Measurements from ENCODE around the gene TNFAIP3.

TNFAIP3 gene

DNA sequence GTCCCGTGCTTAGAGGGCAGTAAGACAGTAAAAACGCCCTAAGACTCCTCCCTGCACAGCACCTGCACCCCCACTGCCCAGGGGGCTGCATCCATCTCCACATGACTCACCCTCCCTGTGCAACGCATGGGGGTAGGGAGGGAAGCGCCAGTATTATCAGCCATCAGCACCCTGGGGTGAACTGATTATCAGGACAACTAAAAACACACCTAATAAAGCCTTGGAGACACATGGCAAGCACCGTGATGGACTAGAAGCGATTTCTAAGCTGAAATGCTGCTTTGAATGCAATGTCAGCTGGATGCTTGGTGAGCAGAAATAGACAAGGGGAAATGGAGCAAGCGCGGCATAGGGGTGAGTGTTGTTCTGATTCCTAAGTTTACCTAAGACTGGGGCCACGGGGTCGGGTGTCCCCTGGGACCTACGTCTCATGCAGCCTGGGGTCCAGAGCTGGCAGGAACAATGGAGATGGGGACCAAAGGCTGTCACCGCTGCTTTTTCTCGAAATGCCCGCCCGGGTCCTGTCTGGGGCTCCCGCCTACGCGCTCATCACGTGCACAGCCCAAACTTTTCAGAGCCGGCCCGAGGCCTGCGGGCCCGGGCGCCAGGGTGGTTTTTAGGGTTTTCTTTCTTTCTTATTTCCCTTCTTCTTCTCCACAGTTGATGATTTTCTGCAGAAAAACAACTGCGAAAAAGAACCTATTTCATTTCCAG lies 702 bp upstream of the TNFAIP3 start:
- peak in 2 of 3 donors; percentile 97 to 99 for DNase-seq

DNA sequence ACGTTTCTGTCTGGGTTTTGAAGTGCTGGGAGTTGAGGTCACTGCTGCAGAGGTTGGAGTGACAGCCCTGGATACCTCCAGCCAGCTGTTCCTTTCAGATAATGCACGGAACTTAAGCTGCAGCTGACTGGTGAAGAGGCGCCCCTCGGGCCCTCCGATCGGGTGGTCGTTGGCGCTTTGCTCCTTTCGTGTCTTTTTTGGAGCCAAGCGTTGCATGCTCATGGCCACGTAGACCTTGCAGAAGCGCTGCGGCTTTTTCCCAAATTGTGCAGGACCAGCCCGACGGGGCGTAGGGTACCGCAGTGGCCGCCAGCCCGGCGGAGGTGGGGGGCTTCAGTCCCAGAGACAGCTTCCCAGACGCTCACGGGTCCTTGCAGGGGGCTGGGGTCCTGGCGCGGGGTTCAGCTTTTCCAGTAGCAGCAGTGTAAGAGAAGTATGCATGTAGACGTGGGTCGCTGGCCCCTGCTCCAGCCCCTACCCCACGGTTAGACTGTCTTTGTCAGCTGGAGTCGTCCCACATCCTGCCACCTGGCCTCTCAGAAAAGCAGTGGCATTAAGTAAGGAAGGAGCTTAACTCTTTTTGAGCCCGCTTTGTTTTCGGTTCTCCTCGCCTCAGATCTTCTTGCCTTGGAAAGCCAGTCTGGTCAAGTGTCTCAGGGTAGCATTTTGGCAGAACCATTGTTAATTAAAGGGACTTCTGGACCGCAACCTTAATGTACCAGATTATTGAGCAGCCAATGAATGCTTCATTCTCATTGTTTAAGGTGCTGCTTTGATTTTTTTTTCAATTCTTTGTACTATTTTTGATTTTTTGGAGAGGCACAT lies 838 bp downstream of the TNFAIP3 start:
- peak; percentile 55 to 73 (median 63) for DNase-seq

DNA sequence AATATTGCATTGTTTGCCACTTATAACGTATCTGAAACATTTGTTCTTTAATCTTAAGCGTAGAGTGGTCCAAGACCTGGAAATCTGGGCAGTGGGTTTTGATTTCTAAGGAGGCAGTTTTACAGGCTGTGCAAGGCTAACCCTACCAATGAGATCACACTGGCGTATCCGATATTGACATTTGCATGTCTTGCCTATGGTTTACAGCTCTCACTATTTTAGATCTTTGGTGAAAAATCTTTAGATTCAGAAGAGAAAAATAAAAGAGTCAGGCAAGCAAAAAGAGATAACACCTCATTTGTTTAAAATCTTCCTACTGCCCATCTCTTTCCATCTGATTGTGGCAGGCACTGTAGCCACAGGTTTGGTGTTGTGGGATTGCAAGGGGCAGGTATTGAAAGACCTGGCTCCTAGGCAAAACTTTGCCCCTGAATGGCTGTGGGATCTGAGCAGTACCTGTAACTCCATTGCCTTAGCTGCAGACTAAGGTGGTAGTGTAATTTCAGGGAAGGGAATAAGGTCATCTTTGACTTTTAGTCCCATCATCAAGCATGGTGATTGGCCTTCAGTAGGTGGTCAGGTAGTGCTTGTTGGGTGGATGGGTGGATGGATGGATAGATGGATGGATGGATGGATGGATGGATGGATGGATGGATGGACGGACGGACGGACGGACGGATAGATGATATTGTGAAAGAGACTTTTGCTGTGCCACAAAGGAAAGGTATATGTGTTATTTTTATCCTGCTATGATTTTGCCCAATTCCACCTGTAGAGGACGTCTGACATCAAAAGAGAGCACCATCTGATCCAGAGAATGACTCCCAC lies 1.9 kb downstream of the TNFAIP3 start:
- DNase-seq: peak; percentile 27 to 38 (median 36)

GRCh38 chr6:137869549-137870307 lies 2.7 kb downstream of the TNFAIP3 start:
- DNase-seq: peak; percentile 28 to 50 (median 39)

DNA sequence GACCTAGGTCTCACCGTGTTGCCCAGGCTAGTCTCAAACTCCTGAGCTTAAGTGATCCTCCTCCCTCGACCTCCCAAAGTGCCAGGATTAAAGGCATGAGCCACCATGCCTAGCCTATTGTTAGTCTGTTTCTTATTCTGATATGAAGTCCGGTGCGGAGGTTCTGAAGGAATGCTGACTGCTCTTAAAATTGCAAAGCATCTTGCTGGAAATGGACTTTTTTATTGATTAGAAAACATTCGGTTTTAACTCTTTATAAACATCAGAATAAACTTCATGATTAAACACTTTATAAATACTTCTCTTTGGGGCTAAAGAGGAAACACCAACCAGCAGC lies 3.2 kb downstream of the TNFAIP3 start:
- DNase-seq: peak in 1 of 3 donors; percentile 44

DNA sequence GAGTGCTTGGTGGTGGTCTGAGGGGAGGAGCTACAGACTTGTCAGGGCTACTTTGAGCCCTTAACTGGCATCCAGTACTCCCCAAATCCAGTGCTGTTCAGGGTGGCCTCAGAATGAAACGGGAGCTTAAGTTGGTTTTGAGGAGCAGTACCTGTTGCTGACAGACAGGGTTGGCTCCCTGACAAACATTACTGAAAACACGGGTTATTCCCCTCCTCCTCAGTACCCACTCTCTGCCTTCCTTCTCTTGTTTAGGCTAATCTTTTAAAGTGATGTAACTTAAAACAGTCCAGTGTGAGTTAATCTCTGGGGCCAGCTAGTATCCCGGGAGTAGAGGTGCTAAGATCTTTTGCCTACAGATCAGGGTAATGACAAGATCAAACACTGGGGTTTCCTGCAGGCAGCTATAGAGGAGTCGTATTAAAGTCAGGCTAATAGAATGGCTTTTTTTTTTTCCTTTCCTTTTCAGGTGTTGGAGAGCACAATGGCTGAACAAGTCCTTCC lies 3.7 kb downstream of the TNFAIP3 start:
- DNase-seq: peak; percentile 75 to 86 (median 84)

- DNase-seq: peak in 2 of 3 donors; percentile 55 to 56
Observed at GRCh38 chr6:137871291-137871690, 4.2 kb downstream of the TNFAIP3 start.

DNA sequence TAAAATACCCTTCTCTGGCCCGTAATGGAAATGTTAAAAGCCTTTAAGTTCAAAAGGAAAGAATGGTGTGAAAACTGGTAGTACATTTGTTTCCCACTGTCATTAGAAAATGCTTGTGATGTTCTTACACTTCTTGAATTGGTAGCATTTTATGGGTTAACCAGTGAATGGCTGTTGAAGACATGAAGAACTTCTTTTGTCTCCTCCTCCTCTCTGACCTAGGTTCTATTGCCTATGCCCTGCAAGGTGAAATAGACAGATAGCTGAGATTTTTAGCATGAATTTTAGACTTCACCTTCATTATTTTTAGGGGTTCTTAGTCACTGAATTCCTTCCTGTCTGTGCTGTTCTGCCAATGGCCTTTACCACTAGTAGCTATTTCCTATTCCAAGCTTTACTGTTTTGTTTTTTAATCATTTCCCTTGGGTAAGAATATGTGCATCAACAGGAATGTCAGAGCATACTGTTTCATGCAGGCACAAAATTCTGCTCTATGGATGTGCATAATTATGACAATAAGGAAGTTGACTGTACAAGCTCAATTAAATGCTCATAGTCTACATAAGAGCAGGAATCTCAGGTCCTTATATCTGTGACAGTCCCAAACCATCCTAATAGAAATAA lies 4.9 kb downstream of the TNFAIP3 start:
- peak in 2 of 3 donors; percentile 56 to 58 for DNase-seq

DNA sequence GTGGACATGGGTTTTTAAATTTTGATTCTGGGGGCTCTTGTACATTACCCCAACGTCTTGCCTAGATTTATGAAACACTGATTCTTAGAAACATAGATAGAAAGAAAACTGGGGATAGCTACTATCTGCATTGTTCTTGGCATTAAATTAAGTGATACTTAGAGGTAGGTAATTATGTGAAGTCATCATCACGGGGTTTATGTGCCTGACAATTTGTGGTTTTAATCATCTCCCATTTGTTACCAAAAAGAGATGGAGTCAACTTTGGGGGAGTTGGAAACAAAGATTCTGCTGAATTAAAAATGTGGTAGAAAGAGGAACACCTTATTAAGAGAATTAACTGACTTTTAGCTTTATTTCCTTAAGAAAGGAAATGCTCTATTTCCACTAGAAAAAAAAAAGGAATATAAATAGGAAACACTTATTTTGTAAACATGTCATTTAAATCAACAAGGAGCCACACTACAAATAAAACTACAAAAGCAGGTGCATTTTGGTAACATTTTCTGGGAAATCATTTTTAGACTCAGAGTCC lies 5.6 kb downstream of the TNFAIP3 start:
- peak in 2 of 3 donors; percentile 64 to 69 for DNase-seq

GRCh38 chr6:137873273-137873762 lies 6.3 kb downstream of the TNFAIP3 start:
- DNase-seq: peak; percentile 93 to 99 (median 97)

DNA sequence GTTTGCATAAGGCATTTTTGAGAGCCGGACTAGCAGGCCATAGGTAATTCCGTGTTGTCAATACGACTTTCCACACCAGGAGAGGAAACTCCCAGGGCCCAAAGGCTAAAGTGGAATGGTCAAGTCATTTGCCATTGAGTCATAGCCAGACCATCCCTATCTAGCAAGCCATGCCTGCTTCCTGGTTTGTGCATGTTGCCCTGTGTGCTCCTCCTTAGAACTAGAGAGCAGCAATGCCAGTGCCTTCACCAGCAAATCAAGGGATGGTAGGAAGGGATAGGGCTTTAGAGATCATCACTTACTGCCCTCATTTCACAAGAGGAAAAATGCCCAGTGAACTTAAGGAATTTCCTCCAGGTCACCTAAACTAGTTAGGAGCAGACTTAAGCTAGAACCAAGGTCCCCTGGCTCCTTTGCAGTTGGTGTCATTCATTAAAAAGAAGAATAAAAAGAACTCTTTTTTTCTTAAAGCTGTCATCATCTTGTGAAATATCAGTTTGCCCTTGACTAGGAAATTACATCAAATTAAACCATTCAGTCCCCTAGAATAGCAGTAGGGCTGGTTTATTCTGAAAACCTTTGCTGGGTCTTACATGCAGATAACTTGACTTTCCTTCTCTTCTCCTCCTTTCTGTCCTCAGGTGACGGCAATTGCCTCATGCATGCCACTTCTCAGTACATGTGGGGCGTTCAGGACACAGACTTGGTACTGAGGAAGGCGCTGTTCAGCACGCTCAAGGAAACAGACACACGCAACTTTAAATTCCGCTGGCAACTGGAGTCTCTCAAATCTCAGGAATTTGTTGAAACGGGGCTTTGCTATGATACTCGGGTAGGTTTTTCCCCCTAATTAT lies 7.4 kb downstream of the TNFAIP3 start:
- peak; percentile 79 to 91 (median 86) for DNase-seq

DNA sequence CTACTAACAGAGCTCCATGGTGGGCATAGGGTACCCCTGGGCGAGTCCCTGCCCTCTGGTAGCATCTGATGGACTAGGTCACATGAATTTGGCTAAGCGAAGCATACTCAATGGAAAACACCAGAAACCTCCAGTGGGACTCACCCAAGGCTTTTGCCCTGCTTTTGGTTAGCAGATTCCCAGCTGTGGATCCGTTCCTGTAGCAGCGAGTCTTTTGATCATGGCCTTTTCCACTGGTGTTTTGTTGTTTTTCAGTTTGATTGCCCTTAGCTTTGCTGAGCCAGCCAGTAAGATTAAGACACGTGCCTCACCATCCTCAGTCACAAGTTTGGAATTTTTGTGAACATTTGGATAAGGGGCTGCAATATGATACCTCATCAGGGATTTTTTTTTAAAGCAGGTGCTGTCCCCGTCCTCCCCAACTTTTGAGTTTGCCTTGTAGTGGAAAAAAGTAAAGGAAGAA lies 8.0 kb downstream of the TNFAIP3 start:
- peak; percentile 64 to 72 (median 71) for DNase-seq

DNA sequence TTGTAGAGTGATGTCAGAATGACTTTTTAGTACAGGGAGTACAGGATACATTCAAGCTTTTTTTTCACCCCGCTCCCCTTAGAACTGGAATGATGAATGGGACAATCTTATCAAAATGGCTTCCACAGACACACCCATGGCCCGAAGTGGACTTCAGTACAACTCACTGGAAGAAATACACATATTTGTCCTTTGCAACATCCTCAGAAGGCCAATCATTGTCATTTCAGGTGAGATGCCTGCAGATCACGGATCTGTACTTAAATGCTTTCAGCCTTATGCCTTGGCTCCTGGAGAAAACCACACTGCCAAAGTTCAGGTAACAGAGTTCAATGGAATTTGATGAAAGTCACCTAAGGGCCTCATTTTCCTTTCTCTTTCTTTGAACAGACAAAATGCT lies 8.5 kb downstream of the TNFAIP3 start:
- DNase-seq: peak in 1 of 3 donors; percentile 50

GRCh38 chr6:137876547-137876946 lies 9.5 kb downstream of the TNFAIP3 start:
- peak in 1 of 3 donors; percentile 31 for DNase-seq

DNA sequence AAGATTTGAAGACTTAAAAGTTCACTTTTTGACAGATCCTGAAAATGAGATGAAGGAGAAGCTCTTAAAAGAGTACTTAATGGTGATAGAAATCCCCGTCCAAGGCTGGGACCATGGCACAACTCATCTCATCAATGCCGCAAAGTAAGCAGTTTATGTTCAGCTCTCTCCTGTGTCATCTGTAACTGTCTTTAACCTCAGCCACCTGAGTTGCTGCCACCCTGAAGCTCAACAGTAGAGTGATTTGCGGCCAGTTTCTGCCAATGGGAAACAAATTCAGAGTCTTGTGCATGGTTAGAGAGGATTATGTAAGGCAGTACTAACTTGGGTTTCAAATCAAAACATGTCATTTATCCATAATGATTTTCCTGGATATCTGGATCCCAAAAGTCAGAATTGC lies 10.1 kb downstream of the TNFAIP3 start:
- DNase-seq: peak in 2 of 3 donors; percentile 49 to 50

GRCh38 chr6:137877606-137878005 lies 10.5 kb downstream of the TNFAIP3 start:
- DNase-seq: peak in 2 of 3 donors; percentile 27 to 61

DNA sequence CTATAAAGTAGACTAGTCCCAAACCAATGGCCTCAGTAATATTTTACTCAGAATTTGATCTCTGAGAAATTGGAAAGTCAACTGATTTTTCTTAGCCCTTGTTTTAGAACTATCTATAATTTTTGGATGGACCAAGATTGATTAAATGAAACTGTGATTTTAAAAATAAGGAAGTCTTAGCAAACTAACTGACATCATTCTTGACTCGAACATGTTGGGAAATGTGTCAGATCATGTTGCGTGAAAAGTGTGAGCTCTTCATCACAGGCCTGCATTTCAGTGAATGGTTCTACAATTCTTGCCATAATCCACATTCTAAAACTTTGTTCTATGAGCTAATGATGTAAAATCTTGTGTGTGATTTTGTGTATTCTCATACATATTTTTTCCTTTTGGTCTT lies 11.0 kb downstream of the TNFAIP3 start:
- DNase-seq: peak; percentile 43 to 73 (median 70)

DNA sequence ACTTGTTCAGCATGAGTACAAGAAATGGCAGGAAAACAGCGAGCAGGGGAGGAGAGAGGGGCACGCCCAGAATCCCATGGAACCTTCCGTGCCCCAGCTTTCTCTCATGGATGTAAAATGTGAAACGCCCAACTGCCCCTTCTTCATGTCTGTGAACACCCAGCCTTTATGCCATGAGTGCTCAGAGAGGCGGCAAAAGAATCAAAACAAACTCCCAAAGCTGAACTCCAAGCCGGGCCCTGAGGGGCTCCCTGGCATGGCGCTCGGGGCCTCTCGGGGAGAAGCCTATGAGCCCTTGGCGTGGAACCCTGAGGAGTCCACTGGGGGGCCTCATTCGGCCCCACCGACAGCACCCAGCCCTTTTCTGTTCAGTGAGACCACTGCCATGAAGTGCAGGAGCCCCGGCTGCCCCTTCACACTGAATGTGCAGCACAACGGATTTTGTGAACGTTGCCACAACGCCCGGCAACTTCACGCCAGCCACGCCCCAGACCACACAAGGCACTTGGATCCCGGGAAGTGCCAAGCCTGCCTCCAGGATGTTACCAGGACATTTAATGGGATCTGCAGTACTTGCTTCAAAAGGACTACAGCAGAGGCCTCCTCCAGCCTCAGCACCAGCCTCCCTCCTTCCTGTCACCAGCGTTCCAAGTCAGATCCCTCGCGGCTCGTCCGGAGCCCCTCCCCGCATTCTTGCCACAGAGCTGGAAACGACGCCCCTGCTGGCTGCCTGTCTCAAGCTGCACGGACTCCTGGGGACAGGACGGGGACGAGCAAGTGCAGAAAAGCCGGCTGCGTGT lies 11.6 kb downstream of the TNFAIP3 start:
- peak; percentile 39 to 60 (median 57) for DNase-seq

DNA sequence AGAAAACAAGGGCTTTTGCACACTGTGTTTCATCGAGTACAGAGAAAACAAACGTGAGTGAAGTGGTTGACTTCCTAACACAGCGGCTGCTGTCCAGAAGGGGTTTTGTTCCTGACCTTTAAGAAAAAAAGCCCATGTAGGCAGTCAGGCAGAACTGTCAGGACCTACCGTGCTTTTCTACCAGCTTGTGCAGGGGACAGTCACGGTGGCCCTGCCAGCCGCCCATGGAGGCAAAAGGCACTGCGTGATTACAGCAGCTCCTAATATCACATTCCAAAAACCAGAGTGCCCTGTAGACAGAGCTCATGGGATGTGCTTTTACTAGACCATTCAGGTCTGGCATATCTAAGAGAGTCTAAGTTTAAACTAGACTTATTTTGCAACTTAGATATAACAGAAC lies 12.2 kb downstream of the TNFAIP3 start:
- DNase-seq: peak in 2 of 3 donors; percentile 46 to 52
